GM19035 (cell line): ENCODE results near the gene GRWD1.

Experiments
- ATAC-seq: cut with Tn5 transposase; IDR thresholded peaks from one replicate; pipeline ENCODE4 v1.9.1; 2021; ENCODE audit not compliant: unreplicated experiment

The GRWD1 gene

DNA sequence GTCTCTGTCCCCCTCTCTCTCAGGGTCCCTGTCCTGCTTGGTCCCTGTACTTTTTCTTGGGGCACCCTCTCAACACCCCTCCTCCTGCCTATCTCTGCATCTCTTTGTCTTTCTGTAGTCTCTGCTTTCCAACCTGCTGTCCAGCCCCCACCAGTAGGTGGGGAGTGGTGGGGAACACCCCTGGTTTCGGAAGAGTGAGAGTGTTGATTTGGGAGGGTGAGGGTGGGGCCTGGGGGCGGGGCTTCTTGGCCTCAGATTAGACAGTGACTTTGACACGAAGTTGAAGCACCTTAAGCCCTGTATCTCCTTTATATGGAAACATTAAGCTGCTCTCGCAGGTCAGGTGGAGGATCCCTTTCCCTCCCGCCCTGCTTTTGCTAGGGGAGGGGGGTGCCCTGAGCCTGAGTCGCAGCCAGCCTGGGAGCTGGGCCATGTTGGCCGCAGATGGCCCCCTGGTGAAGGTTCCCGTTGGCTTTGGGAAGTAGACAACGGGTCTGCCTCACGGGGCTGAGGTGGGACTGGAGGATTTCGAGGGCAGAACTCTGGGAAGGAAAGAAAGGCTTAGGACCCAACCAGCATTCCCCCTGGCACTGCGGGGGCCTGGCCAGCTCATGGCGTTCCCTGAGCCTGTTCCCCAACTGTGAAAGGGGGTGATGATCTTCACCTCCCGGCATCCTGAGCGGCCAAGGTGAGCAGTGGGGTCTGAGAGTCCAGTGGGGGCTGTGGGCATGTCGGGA is 9.6 kb downstream of the GRWD1 start, which contains the start of gene KCNJ14:
Gene KCNJ14, plus strand, starts transcription at position 404 of the 737 bp plus-strand sequence. CDS start 6,151 bp downstream, outside the sequence.
- ATAC-seq: no peak

DNA sequence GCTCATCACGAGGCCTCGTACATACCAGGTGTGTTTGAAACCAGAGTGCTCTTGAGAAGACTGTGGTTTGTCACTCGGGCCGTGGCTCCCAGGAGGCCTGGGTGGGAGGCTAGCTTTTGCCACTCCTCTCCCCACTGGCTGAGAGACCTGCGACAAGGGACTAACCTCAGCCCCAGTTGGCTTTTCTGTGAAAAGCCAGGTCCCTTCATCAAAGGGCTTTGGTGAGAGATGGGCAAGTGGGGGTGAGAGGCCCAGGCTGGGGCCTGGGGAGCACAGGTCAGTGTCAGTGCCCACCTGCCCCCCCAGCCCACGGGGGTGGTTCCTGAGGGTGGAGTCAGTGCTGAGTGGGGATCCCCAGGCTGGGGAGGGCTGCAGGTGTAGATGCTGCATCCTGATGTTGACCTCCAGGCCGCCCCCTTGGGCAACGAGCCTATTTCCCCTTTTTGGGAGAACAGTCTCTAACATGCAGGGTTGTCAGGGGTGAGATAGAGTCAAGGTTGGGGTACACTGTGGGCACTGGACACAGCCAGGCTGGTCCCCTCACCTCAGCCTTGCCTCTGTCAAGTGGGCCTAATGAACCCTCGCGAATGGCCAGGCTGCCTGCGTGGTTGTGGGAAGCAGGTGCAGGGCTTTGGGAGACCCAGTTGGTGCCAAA is 10.3 kb downstream of the GRWD1 start:
- no peak for ATAC-seq

DNA sequence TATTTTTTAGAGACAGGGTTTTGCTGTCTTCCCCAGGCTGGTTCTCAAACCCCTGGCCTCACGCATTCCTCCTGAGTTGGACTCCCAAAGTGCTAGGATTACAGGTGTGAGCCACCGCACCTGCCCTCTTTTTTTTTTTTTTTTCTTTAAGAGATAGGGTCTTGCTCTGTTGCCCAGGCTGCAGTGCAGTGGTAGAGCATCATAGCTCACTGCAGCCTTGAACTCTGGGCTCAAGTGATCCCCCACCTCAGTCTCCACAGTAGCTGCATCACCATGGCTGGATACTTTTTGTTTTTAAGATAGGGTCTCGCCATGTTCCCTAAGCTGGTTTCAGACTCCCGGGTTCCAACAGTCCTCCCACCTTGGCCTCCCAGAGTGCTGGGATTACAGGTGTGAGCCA is 11.1 kb downstream of the GRWD1 start:
- no peak for ATAC-seq

DNA sequence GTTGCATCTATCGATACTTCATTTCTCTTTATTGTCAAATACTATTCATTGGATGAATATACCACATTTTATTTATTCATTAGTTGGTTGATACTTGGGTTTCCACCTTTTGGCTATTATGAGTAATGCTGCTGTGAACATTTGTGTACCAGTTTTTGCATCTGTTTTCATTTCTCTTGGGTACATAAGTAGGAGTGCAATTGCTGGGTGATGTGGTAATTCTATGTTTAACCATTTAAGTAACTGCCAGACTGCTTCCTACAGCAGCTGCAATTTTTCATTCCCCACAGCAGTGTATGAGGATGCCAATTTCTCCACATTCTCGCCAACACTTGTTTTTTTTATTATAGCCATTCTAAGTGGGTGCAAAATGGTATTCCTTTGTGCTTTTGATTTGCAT is 12.2 kb downstream of the GRWD1 start:
- ATAC-seq: no peak

DNA sequence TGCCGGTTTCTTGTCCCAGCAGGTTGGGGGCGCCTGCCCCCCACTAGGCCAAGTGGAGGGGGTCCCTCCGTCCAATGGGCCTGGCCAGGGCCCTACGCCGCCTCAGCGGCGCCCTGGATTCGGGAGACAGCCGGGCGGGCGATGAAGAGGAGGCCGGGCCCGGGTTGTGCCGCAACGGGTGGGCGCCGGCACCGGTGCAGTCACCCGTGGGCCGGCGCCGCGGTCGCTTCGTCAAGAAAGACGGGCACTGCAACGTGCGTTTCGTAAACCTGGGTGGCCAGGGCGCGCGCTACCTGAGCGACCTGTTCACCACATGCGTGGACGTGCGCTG is 15.8 kb downstream of the GRWD1 start:
- no peak for ATAC-seq

DNA sequence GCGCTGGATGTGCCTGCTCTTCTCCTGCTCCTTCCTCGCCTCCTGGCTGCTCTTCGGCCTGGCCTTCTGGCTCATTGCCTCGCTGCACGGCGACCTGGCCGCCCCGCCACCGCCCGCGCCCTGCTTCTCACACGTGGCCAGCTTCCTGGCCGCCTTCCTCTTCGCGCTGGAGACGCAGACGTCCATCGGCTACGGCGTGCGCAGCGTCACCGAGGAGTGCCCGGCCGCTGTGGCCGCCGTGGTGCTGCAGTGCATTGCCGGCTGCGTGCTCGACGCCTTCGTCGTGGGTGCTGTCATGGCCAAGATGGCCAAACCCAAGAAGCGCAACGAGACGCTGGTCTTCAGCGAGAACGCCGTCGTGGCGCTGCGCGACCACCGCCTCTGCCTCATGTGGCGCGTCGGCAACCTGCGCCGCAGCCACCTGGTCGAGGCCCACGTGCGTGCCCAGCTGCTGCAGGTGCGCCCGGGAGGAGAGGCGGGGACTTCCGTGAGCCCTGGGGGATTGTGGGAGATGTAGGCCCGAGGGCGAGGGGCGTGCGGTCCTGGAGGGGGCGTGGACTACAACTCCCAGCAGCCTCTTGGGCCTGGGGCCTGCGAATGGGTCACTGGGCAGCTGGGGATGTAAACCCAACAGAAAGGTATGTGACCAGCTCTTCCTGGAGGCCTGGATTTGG is 16.3 kb downstream of the GRWD1 start:
- ATAC-seq: no peak

DNA sequence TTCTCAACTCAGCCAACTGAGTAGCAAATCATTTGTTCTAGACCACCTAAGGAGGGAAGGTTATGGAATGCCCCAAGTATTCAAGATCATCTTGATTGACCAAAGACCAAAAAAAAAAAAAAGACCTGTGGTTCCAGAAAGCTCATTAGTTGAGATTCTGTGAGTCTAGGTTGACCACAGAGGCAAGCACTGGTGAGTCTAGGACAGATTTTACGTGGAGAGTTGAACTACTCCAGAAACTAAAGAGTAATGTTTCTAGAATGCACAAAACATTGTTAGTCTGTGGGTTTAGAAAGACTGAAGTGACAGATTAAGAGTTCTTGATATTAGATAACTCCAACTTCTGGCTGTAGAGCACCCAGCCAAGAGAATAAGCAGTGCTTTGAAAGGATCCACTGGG is 19.4 kb downstream of the GRWD1 start:
- no peak for ATAC-seq

DNA sequence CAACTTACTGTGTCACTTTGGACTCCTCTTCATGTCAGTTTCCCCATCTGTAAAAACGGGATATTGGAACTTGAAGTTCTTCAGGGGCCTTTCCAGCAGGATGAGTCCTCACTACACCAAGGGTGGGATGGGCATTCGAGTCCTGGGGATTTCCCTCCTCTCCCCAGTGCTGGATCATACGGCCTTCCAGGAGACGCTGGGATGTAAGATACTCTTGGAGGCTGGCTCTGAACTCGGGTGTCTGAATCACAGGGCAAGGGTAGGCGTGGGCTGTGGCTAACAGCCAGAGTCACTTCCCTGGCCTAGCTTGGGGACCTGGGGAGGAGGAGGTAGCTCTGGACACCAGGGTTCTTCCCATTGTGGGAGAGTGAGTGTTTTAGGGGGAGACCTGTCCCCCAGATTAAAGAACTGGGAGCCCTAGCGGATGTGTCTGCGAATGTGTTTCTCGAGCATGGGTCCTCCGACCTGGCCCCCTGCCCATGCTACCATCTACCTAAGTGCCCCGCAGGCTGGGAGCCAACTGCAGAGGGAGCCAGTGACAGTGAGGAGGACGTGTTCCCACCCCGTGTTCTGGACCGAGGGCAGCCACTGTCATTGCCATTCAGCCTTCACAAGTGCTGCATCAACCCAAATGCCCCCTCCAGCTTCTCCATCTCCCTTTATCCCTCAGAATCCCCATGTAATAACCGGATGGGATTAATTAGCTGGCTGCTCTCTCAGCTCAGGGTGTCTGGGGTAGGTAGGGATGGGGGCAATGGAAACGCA is 21.0 kb downstream of the GRWD1 start:
- ATAC-seq: no peak

DNA sequence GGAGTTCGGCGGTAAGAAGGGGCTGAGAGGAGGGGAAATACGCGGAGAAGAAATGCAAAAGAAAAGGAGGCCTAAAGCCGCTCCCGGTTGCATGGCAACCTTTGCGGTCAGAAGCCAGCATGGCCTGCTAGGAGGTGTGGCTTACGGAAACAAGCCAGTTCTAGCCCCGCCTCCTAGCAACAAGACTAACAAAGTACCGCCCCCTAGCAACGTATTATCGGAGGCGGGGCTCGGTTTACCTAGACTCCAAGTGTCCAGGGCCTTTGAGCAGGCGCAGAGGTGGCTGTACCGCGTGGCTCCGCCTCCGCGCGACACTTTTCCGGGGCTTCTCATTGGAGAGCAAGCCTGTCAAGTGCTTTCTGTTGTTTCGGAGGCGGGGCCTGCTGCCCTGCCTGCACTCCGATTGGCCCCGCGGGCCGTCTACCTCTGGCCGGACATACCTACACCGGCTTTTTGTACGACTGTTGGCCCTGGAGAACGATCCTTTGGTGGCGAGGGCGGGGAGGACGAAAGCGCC is 23.0 kb downstream of the GRWD1 start:
- peak; percentile 93 for ATAC-seq

DNA sequence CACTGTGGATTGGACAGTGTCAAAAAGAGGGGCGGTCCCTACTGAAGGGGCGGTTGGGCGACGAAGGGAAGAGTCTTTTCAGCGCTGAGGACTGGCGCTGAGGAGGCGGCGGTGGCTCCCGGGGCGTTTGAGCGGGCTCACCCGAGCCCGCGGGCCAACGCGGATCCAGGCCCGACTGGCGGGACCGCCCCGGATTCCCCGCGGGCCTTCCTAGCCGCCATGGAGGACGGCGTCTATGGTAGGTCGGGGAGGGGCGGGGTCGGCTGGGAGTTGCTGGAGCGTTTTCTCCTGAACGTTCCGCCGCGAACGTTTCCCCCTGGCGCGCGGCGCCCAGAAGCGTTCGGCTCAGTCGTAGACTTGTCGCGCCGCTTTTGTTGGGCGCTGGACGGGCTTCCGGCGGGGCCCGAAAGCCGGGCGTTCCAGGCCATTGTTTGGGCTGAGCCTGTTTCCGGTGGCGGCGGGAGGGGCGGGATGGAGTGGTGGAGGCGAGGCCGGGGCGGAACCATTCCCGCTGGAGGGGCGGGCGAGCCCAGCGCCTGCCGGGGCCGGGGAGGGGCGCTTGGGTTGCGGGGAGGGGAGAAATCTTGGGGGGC is 23.6 kb downstream of the GRWD1 start, which contains the start of gene CYTH2:
Gene CYTH2, plus strand, starts transcription at position 81 of the 593 bp plus-strand sequence. Its CDS starts 139 bp downstream, at position 220.
- ATAC-seq: peak; percentile 21

DNA sequence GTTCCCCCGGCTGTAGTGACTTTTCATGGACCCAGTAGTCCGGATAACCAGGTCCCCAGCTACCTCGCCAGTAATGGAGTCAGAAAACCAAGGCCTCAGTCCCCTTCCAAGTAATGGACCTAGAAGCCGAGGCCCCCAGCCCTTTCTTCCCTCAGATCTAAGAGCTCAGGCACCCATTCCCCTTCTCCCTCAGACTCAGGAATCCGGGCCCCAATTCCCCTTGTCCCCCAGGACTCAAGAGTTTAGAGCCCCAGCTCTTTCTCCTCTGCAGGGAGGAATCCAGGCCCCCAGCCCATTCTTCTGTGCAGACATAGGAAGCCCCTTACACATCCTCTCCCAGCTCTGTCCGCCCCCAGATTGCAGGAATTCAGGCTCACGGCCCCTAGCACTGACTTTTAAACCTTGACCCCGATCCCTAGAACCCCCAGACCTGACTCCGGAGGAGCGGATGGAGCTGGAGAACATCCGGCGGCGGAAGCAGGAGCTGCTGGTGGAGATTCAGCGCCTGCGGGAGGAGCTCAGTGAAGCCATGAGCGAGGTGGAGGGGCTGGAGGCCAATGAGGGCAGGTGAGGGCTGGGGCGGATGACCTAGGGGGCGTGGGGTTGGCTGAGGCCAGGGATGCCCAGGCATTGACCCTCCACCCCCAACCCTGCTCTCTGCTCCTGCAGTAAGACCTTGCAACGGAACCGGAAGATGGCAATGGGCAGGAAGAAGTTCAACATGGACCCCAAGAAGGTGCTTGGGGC is 24.3 kb downstream of the GRWD1 start:
- no peak for ATAC-seq

DNA sequence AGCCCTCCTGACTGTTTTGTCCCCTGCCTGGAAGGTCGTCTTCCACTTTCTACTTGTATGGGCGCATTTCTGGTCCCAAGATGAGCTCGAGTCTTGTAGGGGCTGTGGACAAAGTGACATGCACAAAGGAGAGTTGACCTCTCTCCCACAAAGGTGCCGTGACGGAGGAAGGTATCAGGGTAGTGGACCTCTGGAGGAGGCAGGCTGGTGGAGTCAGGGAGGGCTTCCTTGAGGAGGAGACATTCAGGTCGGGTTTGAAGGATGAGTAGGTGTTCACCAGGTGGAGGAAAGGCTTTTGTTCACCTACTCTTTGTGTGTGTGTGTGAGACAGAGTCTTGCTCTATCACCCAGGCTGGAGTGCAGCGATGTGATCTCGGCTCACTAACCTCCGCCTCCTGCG is 25.1 kb downstream of the GRWD1 start:
- no peak for ATAC-seq

DNA sequence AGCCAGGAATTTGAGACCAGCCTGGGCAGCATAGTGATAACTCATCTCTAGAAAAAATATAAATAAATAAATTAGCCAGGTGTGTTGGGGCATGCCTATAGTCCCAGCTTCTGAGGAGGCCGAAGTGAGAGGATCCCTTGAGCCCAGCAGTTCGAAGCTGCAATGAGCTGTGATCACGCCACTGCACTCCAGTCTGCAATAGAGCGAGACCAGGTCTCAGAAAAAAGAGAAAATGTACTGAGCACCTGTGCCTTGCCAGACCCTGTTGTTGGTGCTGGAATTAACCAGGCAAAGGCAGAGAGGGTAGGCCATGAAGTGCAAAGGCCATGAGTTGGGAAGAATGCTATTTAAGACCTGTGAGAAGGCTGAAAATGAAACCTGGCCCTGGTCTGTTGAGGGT is 26.1 kb downstream of the GRWD1 start:
- no peak for ATAC-seq

DNA sequence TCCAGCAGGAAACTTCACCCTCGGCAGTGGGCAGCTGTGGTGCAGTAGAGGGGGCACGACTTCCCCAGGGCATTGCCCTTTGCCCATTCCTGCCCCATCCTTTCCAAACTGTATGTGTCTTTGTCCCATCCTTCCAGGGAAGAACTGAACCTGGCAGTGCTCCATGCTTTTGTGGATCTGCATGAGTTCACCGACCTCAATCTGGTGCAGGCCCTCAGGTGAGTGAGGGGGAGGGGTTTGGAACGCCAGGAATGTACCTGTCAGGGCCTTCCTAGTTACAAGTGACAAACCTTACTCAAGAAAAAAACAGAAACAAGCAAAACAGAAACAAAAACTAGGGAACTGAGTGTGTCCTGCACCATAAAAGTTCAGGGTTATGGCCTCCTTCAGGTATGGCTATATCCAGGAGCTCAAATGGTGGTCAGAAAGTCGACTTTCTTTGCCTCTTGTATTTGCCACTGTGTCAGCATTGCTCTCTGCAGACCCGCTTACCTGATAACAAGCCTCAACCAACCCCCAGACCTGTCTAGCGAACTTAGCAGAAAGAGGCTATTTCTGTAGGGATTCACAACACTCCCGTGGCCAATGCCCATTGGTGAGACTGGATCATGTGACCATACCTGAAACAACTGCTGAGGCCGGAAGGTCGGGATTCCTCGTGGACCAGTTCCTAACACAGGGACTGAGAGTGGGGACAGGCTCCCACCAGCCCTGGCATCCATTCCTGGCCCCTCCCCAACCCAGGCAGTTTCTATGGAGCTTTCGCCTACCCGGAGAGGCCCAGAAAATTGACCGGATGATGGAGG is 27.6 kb downstream of the GRWD1 start:
- ATAC-seq: no peak

DNA sequence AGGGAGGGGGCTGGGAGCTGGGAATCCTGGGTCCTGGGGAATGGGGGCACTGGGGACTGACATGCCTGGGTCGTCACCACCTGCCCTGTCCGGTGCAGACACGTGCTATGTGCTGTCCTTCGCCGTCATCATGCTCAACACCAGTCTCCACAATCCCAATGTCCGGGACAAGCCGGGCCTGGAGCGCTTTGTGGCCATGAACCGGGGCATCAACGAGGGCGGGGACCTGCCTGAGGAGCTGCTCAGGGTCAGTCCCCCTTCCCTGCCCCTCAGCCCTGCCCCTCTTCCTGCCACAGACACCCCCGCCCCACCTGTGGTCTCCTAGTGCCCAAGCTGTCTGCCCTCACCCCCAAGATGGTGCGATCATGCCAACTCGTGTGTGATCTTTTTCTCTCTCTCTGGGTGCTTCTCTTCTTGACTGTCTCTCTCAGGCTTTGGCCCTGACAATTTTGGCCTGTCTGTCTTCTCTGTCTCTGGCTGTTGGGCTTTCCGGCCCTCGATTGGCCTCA is 28.4 kb downstream of the GRWD1 start:
- no peak for ATAC-seq

DNA sequence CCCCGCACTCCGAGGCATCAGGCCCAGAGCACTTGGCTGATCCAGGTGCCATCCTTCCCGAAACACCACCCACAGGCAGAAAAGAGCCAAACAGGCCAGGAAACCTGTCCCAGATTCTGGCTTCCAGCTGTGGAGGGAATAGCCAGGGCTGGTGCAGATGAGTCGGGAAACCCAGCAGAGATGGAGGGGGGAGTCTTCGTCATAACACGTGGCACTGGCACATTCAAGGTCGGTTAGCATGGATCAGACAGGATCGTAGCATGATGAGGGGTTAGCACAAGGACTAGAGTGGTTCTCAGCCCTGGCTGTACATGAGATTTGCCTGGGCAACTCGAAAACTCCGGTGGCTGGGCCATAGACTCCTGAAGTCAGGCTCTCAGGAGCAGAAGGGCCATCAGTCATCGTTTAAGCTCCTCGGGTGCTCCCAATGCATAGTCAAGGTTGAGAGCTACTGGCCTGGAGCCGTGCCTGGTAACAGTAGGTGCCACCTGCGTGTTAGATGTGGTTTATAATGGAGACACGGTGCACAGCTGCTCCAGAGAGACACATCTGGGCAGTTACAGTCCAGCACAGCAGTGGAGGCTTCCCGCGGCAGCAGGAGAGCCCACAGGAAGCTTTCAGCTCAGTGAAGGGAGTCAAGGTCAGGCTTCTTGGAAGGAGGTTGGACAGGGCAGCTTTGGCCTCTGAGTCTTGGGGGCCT is 29.7 kb downstream of the GRWD1 start:
- ATAC-seq: no peak

DNA sequence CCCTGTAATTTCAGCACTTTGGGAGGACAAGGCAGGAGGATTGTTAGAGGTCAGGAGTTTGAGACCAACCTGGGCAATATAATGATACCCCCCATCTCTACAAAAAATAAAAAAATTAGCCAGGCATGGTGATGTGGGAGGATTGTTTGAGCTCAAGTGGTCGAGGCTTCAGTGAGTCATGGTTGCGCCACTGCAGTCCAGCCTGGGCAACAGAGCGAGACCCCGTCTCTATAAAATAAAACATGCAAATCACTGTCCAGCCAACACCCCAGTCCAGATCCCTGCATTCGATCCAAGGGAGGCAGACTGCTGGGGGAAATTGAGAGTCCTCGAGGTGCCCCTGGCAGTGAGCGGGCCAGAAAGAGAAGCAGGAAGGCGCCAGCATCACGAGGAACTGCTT is 30.4 kb downstream of the GRWD1 start:
- ATAC-seq: no peak

DNA sequence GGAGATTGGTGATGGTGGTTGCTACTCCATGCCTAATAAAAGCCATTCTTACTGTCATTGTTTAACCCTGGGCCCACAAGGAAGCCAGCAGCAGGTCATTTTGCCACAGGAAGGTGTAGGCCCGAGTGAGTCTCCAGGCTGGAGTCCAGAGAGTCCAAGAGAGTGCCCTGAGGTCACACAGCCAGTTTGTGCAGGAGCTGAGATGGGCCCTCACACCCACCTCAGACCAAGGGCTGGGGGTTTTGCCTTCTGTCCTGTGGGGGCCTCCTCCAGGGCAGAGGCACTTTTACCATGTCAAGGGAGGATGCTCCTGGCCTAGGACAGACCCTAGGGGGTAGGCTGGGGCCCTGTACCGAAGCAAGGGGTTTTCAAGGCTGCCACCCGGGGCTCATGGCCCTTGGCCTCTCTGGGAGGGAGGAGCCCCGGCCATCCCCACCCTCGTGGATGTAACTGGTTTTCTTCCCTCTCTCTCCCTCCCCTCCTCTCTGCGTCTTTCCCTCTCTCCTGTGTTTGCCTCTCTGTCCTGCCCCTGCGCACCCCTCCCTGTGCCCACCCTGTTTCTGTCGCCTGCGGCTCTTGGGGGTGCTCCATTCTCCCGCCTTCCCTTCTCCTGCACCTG is 31.4 kb downstream of the GRWD1 start:
- no peak for ATAC-seq
